Hypothalamus (tissue), 51 donors: ENCODE measurements around the gene SLC16A8.

Source experiments
- DNase-seq, 51 donors: peaks; one replicate each; lab custom pipeline; 2025; lab: John Stamatoyannopoulos, UW

The SLC16A8 gene

GRCh38 chr22:38034278-38034882 lies 49.6 kb downstream of the SLC16A8 start:
- DNase-seq: peak in 45 of 51 donors; percentile 32 to 89 (median 76)

GRCh38 chr22:38033522-38034277 lies 50.3 kb downstream of the SLC16A8 start:
- peak in 49 of 51 donors; percentile 31 to 95 (median 86) for DNase-seq

- no peak for DNase-seq
Measured at GRCh38 chr22:38032681-38033521, 51.1 kb downstream of the SLC16A8 start.

- peak in 1 of 51 donors; percentile 40 for DNase-seq
Measured at GRCh38 chr22:38031491-38031890, 52.5 kb downstream of the SLC16A8 start.

- peak in 2 of 51 donors; percentile 52 to 54 for DNase-seq
Measured at GRCh38 chr22:38030311-38031133, 53.5 kb downstream of the SLC16A8 start.

GRCh38 chr22:38029901-38030300 lies 54.1 kb downstream of the SLC16A8 start:
- peak in 3 of 51 donors; percentile 22 to 33 (median 27) for DNase-seq

GRCh38 chr22:38029370-38029769 lies 54.6 kb downstream of the SLC16A8 start:
- DNase-seq: no peak

GRCh38 chr22:38028344-38029130 lies 55.4 kb downstream of the SLC16A8 start:
- DNase-seq: peak in 2 of 51 donors; percentile 25 to 30
